22Rv1 (cell line): Measurements from ENCODE around the gene RIMS3.
"Not testable (repeated sequence)": the region's sequence is repeated elsewhere in the genome, so short reads cannot be mapped to it uniquely, and the experiment has no call there.

Experiments used
- H3K27ac ChIP-seq: fragments of 450-650 bp; 2 replicates; pipeline ENCODE4 v1.5.1; 2017
- ZFX ChIP-seq: fragments of 450-650 bp; IDR thresholded peaks from 2 replicates; pipeline ENCODE4 v1.6.1; 2017; ENCODE audit warnings: antibody characterized with exemption, borderline replicate concordance
- TF ChIP-seq, protein P1 (sequence below): fragments of 450-650 bp; IDR thresholded peaks from 2 replicates; pipeline ENCODE4 v1.5.1; 2017; ENCODE audit warnings: mild to moderate bottlenecking

RIMS3 gene

DNA sequence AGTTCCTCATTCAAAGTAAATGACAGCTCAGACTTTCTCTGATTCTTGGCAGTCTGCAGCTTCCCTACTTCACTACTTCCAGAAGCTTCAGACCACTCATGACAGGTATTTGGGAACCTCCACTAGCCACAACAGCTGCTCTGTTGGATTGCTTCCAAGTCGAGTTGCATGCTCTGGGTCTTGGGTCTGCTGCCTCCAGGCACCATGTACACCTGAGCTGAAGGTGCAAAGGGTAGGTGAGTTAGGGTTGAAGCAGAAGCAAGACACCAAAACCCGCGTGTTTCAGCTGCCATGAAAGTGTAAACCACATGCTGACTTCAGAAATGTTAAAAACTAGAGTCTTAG is 71.3 kb downstream of the RIMS3 start:
- TF ChIP-seq, protein P1, sequence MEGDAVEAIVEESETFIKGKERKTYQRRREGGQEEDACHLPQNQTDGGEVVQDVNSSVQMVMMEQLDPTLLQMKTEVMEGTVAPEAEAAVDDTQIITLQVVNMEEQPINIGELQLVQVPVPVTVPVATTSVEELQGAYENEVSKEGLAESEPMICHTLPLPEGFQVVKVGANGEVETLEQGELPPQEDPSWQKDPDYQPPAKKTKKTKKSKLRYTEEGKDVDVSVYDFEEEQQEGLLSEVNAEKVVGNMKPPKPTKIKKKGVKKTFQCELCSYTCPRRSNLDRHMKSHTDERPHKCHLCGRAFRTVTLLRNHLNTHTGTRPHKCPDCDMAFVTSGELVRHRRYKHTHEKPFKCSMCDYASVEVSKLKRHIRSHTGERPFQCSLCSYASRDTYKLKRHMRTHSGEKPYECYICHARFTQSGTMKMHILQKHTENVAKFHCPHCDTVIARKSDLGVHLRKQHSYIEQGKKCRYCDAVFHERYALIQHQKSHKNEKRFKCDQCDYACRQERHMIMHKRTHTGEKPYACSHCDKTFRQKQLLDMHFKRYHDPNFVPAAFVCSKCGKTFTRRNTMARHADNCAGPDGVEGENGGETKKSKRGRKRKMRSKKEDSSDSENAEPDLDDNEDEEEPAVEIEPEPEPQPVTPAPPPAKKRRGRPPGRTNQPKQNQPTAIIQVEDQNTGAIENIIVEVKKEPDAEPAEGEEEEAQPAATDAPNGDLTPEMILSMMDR, result no peak
- no peak for TF ChIP-seq ZFX
- H3K27ac ChIP-seq, result no peak overlapping the region

DNA sequence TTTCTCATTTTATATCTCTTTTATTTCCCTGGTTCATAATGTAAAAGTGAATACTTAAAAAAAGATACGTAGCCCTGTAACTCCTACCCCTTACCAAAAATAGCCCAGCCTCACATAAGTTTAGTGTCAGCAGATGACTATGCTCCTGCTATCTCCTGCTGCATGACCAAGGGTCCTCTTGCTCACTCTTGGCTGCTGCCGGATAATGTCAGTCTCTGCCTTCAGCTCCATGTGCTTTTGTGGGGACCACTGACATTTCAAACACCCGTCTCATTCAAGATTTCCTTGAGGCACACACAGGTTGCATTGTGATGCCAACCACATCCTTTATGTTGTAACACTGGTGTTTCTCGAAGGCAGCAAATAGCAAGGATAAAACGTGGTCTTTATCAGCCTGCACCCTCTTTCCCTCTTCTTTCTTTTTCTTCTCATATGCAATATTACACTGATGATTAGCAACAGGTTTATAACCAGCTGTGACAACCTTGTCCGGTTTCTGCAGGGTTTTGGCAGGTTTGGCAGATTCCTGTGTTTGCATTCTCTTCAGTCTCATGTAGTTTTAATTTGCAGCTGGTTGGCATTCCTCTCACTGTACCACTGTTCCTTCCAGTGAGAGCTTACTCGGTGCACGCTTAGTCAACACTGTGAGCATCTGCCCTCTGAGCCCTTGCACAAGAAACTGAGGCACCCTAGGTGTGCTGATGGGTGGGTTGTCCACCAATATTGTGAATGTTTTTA is 71.9 kb downstream of the RIMS3 start:
- H3K27ac ChIP-seq, result no peak overlapping the region
- no peak for TF ChIP-seq ZFX
- TF ChIP-seq, protein P1, result no peak

DNA sequence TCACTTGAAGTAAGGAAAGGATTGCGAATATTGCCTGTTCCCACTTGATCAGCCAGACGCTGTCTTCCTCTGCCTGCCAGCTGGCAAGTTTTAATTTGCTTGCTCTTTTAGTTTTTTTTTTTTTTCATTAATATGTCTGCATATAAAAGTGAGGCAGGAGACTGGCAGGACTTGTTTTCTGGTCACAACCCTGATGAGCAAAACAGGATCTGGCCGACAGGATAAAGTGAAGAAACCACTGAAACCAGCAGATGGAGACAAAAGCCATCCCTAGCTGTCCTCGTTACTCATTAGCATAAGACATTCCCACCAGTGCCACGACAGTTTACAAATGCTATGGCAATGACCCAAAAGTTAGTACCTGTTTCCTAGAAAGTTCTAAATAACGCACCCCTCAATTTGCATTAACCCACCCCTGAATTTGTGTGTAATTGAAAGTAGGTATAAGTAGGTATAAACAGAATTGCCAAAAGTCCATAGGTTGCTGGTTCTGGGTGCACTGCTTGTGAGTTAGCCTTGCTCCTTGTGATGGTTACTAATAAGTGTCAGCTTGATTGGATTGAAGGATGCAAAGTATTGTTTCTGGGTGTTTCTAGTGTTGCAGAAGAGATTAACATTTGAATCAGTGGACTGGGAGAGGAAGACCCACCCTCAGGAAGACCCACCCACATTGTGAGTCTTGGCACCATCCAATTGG is 73.2 kb downstream of the RIMS3 start:
- H3K27ac ChIP-seq, result no peak overlapping the region
- TF ChIP-seq, protein P1, result peak; percentile 86
- TF ChIP-seq ZFX, result no peak

DNA sequence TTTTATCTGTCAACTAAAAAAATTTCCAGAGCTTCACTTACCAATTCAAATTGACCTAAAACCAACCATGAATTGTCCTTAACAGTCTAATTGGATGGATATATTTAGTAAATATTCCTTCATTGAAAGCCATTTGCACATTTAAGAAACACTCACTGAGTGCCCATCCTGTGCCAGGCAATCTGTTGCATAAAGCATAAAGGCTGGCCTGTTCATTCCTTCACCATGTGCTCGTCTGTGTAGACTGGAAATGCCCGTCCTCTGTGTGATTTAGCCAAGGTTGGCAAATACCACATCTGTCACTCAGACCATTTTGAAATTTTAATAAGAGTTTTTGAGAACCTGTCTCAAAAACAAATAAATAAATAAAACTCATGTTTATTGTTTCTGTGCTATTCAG is 76.9 kb downstream of the RIMS3 start:
- no peak overlapping the region for H3K27ac ChIP-seq
- TF ChIP-seq, protein P1, result no peak
- no peak for TF ChIP-seq ZFX

DNA sequence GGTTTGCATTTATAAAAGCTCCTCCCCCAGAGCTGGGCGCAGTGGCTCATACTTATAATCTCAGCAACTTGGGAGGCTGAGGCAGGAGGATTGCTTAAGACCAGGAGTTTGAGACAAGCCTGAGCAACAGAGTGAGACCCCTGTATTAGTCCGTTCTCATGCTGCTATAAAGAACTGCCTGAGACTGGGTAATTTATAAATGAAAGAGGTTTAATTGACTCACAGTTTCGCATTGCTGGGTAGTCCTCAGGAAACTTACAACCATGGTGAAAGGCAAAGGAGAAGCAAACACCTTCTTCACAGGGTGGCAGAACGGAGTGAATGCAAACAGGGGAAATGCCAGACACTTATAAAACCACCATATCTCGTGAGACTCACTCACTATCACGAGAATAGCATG is 81.5 kb downstream of the RIMS3 start:
- TF ChIP-seq, protein P1, result no peak
- TF ChIP-seq ZFX, result no peak
- H3K27ac ChIP-seq, result no peak overlapping the region

DNA sequence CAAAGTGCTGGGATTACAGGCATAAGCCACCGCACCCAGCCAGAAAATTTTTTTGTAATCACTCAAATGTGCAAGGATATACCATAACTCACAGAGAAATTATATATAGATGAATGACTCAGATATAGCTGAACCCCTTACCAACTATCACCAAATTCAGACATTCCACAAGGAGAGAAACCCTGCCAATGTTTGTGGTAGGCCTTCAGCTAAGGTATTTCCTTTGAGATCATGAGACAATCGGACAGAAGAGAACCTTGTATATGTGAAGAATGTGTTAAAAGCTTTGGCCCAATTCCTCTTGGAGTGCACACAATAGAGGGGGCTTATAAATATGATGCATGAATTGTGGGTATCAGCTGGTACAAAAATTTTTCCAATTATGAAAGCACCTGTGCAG is 83.4 kb downstream of the RIMS3 start:
- H3K27ac ChIP-seq, result no peak overlapping the region
- TF ChIP-seq, protein P1, result no peak
- TF ChIP-seq ZFX, result no peak

DNA sequence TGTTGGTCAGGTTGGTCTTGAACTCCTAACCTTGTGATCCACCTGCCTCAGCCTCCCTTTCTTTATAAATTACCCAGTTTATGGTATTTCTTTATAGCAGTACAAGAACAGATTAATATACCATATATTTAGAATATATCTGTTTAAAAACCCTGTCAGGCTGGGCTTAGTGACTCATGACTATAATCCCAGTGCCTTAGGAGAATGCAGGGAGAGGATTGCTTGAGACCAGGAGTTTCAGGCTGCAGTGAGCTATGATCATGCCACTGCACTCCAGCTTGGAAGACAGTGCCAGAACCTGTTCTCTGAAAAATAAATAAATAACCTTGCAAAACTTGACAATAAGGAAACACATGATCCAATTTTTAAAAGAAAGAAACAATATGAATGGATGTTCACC is 90.1 kb downstream of the RIMS3 start:
- H3K27ac ChIP-seq, result no peak overlapping the region
- TF ChIP-seq, protein P1, result no peak
- TF ChIP-seq ZFX, result no peak

DNA sequence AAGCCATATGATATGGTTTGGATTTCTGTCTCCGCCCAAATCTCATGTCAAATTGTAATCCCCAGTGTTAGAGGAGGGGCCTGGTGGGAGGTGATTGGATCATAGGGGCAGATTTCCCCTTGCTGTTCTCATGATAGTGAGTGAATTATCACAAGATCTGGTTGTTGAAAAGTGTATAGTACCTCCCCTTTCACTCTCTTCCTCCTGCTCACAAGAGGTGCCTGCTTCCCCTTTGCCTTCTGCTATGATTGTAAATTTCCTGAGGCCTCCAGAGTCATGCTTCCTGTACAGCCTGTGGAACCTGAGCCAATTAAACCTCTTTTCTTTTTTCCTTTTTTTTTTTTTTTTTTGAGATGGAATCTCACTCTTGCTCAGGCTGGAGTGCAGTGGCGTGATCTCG is 90.7 kb downstream of the RIMS3 start:
- H3K27ac ChIP-seq, result not testable (repeated sequence)
